22Rv1 (cell line): ENCODE measurements around the gene CHCHD4.

ENCODE experiments used
- ZFX ChIP-seq: fragments of 450-650 bp; IDR thresholded peaks from 2 replicates; pipeline ENCODE4 v1.6.1; 2017; ENCODE audit warnings: antibody characterized with exemption, borderline replicate concordance
- TF ChIP-seq, protein P1 (sequence below): fragments of 450-650 bp; IDR thresholded peaks from 2 replicates; pipeline ENCODE4 v1.5.1; 2017; ENCODE audit warnings: mild to moderate bottlenecking

DNA sequence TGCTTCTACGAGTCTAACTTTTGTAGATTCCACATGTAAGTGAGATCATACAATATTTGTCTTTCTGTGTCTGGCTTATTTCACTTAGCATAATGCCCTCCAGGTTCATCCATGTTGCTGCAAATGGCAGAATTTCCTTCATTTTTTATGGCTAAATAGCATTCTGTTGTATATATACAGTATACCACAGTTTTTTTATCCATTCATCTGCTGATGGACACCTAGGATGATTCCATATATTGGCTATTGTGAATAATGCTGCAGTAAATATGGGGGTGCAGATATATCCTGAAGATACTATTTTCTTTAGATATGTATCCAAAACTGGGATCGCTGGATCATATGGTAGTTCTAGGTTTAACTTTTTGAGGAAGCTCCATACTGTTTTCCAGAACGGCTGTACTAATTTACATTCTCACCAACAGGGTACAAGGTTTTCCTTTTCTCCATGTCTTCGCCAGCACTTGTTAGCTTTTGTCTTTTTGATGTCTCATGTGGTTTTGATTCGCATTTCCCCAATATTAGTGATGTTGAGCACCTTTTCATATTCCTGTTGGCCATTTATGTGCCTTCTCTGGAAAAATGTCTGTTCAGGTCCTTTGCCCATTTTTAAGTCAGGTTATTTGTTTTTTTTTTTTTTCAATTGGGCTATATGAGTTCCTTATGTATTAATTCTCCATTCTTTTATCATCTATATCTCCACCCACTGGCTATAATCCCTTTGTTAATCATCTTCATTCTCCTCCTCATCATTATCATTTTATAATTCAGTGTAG, 26.9 kb downstream of the CHCHD4 start:
- TF ChIP-seq, protein P1, sequence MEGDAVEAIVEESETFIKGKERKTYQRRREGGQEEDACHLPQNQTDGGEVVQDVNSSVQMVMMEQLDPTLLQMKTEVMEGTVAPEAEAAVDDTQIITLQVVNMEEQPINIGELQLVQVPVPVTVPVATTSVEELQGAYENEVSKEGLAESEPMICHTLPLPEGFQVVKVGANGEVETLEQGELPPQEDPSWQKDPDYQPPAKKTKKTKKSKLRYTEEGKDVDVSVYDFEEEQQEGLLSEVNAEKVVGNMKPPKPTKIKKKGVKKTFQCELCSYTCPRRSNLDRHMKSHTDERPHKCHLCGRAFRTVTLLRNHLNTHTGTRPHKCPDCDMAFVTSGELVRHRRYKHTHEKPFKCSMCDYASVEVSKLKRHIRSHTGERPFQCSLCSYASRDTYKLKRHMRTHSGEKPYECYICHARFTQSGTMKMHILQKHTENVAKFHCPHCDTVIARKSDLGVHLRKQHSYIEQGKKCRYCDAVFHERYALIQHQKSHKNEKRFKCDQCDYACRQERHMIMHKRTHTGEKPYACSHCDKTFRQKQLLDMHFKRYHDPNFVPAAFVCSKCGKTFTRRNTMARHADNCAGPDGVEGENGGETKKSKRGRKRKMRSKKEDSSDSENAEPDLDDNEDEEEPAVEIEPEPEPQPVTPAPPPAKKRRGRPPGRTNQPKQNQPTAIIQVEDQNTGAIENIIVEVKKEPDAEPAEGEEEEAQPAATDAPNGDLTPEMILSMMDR = no peak
- no peak for TF ChIP-seq ZFX
